ENCODE results near the gene VSIG4. TPM values are rescaled to one million over a fixed set of nuclear protein-coding genes. Genes with fewer than 3 reads are reported as not detected.

VSIG4 gene
- polyA plus RNA-seq, 3 donors = 4.6 to 6.4 (median 6.0) TPM

- DNase-seq (ENCODE audit: low read depth in 3 of 3, low spot score in 2 of 3) = no peak
Measured at GRCh38 chrX:66024570-66024969, 15.3 kb downstream of the VSIG4 start.

GRCh38 chrX:66024092-66024467, 15.8 kb downstream of the VSIG4 start:
- no peak for DNase-seq (ENCODE audit: low read depth in 3 of 3, low spot score in 2 of 3)

GRCh38 chrX:66023385-66024091, 16.3 kb downstream of the VSIG4 start:
- no peak for DNase-seq (ENCODE audit: low read depth in 3 of 3, low spot score in 2 of 3)

- no peak for DNase-seq (ENCODE audit: low read depth in 3 of 3, low spot score in 2 of 3)
Measured at GRCh38 chrX:66022632-66023384, 17.1 kb downstream of the VSIG4 start.

GRCh38 chrX:66021765-66022631, 17.9 kb downstream of the VSIG4 start:
- DNase-seq (ENCODE audit: low read depth in 3 of 3, low spot score in 2 of 3) = no peak

- no peak for DNase-seq (ENCODE audit: low read depth in 3 of 3, low spot score in 2 of 3)
Measured at GRCh38 chrX:66021401-66021764, 18.5 kb downstream of the VSIG4 start.

GRCh38 chrX:66020631-66021334, 19.1 kb downstream of the VSIG4 start:
- no peak for DNase-seq (ENCODE audit: low read depth in 3 of 3, low spot score in 2 of 3)

GRCh38 chrX:66019974-66020373, 19.9 kb downstream of the VSIG4 start:
- DNase-seq (ENCODE audit: low read depth in 3 of 3, low spot score in 2 of 3) = no peak

- no peak for DNase-seq (ENCODE audit: low read depth in 3 of 3, low spot score in 2 of 3)
Measured at GRCh38 chrX:66019310-66019652, 20.6 kb downstream of the VSIG4 start.

GRCh38 chrX:66018585-66019309, 21.1 kb downstream of the VSIG4 start:
- DNase-seq (ENCODE audit: low read depth in 3 of 3, low spot score in 2 of 3) = no peak

- no peak for DNase-seq (ENCODE audit: low read depth in 3 of 3, low spot score in 2 of 3)
Measured at GRCh38 chrX:66017659-66018170, 22.2 kb downstream of the VSIG4 start.

- DNase-seq (ENCODE audit: low read depth in 3 of 3, low spot score in 2 of 3) = no peak
Measured at GRCh38 chrX:66016905-66017658, 22.8 kb downstream of the VSIG4 start.

- DNase-seq (ENCODE audit: low read depth in 3 of 3, low spot score in 2 of 3) = no peak
Measured at GRCh38 chrX:66015900-66016689, 23.8 kb downstream of the VSIG4 start.

- DNase-seq (ENCODE audit: low read depth in 3 of 3, low spot score in 2 of 3) = no peak
Measured at GRCh38 chrX:66015152-66015831, 24.6 kb downstream of the VSIG4 start.

- DNase-seq (ENCODE audit: low read depth in 3 of 3, low spot score in 2 of 3) = no peak
Measured at GRCh38 chrX:66014556-66014955, 25.3 kb downstream of the VSIG4 start.

- DNase-seq (ENCODE audit: low read depth in 3 of 3, low spot score in 2 of 3) = no peak
Measured at GRCh38 chrX:66014084-66014483, 25.8 kb downstream of the VSIG4 start.

GRCh38 chrX:66013194-66013816, 26.6 kb downstream of the VSIG4 start:
- no peak for DNase-seq (ENCODE audit: low read depth in 3 of 3, low spot score in 2 of 3)
